Epithelial cell of prostate (primary cell): ENCODE data around the gene DNAJB6.
"Not testable (repeated sequence)": the region's sequence is repeated elsewhere in the genome, so short reads cannot be mapped to it uniquely, and the experiment has no call there.

ENCODE experiments used
- DNase-seq: peaks from one replicate; pipeline ENCODE4 v3.0.0-alpha.2; 2011; ENCODE audit warnings: low read depth, low spot score
- H3K27ac ChIP-seq: fragments of 450-650 bp; 2 replicates; pipeline ENCODE4 v1.5.1; 2017; ENCODE audit warnings: mild to moderate bottlenecking

The DNAJB6 gene

DNA sequence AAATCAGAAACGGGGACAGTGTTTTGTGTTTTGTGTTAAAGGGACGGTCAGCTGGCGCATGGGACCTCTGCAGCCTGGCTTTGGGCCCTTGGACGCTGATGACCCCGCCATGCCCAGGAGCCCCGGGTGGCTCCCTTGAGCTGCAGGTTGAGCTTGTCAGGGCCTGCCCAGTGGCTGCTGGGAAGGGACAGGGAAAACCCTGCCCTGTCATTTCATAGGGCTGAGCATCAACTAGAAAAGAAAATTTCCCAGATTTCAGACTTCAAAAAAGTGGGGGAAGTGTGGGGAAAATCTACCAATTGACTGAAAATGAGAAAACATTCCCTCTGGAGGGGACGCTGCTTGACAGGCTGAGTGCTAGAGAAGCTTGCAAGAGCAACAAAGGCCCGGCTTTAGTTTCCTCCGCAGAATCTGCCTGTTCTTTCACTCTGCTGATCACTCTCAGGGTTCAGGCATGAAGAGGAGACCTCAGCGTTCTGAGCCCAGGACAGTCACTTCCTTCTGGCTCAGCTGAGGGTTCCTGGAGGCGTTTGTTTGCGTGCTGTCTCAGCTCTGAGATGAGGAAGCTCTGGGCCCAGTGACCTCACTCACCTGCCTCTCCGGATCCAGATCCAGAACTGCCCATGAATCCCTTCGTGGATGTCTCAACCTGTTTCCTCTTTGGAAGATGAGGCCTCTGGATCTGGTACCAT is 18.6 kb upstream of the DNAJB6 start:
- peak; percentile 69 for DNase-seq
- H3K27ac ChIP-seq, result peak overlapping the region; percentile 97

DNA sequence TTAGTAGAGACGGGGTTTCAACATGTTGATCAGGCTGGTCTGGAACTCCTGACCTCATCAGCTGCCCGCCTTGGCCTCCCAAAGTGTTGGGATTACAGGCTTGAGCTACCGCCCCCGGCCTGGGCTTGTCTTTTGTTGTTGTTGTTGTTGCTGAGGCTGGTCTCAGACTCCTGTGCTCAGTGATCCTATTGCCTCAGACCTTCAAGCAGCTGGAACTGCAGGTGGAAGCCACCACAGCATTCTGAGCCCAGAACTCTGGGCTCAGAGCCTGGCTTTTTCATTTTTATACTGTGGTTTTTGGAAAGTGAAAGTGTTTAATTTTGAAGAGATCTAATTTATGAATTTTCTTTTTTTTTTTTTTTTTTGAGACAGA is 16.2 kb upstream of the DNAJB6 start:
- no peak overlapping the region for H3K27ac ChIP-seq
- DNase-seq, result no peak

DNA sequence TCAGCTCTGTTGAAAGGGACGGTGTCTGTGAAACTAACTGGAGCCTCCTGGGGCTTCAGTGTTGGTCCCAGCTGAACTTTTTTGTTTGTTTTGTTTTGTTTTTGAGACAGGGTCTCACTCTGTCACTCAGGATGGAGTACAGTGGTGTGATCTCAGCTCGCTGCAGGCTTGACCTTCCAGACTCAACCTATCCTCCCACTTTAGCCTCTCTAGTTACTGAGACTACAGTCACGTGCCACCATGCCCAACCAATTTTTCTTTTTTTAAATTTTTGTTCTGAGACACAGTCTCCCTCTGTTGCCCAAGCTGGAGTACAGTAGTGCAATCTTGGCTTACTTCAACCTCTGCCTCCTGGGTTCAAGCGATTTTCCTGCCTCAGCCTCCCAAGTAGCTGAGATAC is 13.4 kb upstream of the DNAJB6 start:
- no peak overlapping the region for H3K27ac ChIP-seq
- DNase-seq, result no peak

DNA sequence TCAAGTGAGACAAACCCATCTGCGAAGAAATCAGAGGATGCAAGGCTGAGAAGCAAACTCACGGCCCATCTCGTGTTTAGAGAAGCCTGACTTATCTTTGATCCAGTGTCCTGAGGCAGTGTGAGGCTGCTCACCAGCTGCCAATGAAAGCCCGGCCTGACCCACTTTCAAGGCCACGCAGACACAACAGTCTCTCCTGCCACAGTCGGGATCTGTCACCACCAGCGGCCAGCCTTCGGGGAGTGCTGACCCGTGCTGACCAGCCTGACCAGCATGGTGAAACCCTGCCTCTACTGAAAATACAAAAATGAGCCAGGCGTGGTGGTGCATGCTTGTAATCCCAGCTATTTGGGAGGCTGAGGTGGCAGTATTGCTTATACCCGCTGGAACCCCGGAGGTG is 7.4 kb upstream of the DNAJB6 start:
- H3K27ac ChIP-seq, result no peak overlapping the region
- no peak for DNase-seq

DNA sequence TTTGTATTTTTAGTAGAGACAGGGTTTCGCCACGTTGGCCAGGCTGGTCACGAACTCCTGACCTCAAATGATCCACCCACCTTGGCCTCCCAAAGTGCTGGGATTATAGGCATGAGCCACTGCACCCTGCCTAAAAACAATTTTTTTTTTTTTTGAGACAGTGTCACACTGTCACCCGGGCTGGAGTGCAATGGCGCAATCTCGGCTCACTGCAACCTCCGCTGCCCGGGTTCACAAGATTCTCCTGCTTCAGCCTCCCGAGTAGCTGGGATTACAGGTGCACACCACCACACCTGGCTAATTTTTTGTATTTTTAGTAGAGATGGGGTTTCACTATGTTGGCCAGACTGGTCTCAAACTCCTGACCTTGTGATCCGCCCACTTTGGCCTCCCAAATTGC is 6.2 kb upstream of the DNAJB6 start:
- DNase-seq, H3K27ac ChIP-seq: not testable (repeated sequence)

DNA sequence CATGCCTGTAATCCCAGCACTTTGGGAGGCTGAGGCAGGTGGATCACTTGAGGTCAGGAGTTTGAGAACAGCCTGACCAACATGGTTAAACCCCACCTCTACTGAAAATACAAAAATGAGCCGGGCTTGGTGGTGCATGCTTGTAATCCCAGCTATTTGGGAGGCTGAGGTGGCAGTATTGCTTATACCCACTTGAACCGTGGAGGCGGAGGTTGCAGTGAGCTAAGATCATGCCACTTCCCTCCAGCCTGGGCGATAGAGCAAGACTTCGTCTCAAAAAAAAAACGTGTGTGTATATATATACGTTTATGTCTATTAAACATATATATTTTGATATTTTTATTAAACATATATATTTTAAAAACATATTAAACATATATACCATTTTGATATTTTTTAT is 5.8 kb upstream of the DNAJB6 start:
- H3K27ac ChIP-seq, DNase-seq: not testable (repeated sequence)

DNA sequence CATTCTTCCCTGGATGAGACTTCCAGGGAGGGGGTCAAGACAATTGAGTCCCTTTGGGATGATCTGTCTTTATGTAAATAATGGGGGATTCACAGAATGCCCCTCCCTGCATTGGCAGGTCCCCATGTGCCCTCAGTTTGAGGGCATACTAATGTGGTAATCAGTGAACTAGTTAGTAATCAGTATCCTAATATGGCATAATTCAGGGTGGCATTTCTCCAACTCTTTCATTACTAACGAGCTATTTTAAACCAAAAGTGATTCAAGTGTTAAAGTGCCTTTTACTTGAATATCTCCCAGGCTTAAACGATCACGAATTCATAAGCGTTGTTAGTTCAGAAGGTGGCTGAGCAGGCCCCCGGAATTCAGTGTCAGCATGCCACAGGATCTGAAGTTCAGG is 1.6 kb upstream of the DNAJB6 start:
- H3K27ac ChIP-seq, result no peak overlapping the region
- no peak for DNase-seq

DNA sequence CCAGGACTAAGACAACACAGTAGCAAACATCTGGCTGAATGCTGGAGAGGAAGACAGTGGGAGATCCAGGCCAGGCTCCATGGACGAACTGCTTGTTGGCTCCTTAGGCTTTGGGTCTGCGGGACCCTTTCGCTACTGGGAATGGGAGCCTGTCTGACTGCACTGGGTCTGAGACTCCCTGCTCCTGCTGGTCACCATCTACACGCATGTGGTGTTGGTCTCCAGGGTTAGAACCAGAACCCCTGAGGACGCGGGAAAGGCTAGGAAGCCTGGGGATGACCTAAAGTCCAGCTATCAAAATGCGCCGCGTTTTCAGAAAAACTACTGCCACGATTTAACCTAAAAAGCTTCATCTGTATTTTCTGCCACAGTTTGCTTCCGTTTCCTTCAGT is 817 bp upstream of the DNAJB6 start:
- no peak for DNase-seq
- peak overlapping the region; percentile 92 for H3K27ac ChIP-seq

DNA sequence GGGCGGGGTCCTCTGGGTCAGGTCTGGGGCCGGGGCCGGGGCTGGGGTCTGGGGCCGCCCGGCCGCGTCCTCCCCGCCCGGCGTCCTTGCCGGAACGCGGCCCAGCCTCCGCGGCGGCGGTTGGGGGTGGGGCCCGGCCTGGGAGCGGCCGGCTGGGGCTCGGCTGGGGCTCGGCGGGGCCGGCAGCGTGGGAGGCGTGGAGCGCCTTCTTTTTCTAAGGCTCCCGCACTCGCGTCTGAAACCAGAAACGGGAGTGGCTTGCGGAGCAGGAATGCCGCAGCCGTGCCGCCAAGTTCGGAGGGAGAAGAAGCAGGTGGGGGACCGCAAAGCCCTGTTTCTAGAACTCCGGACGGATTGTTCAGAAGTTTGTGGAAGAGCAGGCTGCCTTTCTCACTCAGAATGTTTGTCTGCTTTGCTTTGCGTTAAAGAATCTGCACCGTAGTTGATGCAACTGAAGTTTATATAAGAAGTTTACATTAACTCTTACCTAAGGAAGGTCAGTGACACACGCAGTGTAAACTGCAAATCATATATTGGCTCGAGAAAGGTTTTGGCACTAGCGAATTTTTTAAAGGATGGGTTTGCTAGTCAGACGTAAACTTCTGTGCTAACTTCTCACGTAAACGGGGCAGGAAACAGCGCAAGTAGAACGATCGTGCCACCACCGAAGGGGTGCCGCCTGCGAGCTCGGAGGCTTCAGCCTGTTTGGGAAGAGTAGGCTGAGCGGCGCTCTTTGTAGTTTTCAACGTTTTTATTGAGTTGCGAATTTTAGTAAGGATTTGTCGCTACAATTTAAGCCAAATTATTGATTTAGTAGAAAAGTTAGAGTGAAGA is 729 bp downstream of the DNAJB6 start:
- DNase-seq, result no peak
- peak overlapping the region; percentile 92 for H3K27ac ChIP-seq

DNA sequence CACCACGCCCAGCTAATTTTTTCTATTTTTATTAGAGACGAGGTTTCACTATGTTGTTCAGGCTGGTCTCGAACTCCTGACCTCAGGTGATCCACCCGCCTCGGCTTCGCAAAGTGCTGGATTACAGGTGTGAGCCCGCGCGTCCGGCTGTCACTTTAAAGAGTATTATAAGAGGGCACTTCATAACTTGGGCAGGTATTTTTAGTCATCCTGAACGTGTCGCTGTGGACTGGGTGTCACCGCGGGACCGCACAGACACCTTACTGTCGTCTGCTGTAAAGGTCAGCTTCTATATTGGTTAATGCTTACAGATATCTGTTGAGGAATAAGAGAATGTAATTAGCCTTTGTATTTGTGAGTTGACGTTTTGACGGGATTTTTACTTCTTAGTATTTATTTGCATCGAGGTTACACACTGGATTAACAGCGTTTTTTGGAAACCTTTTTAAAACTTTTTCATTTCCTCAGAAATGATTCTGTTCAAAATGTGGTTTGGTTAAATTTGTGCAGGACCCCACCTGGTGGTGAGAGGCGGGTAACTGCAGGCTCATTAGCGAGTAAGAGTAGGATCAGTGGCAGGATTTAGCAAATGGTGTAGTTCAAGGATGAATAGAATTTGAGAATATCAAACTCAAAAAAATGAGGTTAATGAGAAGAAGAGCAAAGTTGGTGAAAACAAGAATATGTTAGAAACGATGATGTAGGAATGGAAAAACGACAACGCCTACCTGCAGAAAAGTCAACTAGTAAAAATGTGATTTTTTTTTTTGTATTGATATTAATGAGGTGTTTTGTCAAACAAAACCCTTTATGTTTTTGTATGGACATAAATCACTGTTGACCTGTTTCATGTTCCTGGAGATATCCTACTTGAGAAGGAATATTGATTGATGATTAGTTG is 3.2 kb downstream of the DNAJB6 start:
- no peak for DNase-seq
- H3K27ac ChIP-seq, result peak overlapping the region; percentile 92

DNA sequence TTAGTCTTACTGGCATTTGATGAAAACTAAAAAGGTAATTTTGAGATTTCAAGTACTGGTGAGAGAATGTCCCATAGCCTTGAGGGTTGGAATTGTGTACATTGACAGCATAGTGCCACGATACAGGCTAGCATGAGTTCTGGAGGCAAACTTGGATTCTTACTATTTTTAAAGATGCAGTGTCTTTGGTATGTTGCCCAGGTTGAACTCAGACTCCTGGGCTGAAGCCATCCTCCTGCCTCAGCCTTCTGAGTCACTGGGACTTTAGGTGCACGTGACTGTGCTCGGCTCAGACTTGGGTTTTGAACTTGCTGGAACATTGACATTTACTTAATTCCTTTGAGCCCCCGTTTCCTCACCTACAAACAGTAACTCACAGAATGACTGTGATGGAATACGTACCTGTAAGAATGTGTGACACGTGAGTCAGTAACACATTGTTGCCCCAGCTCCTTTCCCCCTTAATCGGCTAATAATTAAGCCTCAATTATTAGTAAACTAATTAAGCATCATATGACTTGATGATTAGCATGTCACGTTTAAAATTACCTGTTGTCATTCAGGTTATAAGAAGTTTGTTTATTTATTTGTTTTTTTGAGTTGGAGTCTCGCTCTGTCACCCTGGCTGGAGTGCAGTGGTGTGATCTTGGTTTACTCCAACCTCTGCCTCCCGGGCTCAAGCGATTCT is 10.6 kb downstream of the DNAJB6 start:
- peak overlapping the region; percentile 36 for H3K27ac ChIP-seq

DNA sequence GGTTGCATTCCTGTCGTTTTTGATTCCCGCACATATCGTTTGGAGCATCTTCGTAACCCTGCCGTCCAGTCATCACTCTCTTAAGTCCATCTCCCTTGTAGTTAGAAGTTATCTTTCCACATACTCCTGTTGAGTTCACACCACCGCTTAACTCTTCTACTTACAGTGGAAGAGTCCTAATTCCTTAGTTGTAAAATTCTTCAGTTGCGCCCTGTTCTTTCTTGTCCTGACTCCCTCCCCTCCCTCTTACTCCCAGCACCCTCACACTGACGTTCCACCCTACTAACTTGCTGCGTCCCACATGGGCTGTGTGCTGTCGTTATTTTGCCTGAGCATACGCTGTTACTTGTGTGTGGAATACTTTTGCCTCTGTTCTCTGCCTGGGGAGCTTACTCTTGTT is 11.7 kb downstream of the DNAJB6 start:
- no peak overlapping the region for H3K27ac ChIP-seq
- no peak for DNase-seq

More for the DNA sequence above, 10.6 kb downstream of the DNAJB6 start:
- DNase-seq, result no peak

DNA sequence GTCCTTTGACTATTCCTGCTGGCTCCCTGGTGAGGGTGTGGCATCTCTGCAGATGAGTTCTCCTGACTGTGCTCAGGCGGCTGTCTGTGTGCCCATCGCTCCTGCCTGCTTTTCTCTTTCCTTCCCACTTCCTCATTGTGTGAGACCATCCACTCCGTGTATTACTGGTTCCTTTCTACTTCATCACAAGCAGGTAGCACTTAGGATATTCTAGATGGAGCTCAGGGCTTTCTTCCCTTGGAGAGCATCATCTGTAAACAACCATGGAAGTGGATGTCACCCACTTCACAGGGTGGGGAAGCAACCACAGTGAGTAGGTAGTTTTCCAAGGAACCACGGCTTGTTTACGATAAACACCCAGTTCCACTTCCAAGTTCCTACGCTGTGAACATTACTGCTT is 15.7 kb downstream of the DNAJB6 start:
- no peak for DNase-seq
- no peak overlapping the region for H3K27ac ChIP-seq

DNA sequence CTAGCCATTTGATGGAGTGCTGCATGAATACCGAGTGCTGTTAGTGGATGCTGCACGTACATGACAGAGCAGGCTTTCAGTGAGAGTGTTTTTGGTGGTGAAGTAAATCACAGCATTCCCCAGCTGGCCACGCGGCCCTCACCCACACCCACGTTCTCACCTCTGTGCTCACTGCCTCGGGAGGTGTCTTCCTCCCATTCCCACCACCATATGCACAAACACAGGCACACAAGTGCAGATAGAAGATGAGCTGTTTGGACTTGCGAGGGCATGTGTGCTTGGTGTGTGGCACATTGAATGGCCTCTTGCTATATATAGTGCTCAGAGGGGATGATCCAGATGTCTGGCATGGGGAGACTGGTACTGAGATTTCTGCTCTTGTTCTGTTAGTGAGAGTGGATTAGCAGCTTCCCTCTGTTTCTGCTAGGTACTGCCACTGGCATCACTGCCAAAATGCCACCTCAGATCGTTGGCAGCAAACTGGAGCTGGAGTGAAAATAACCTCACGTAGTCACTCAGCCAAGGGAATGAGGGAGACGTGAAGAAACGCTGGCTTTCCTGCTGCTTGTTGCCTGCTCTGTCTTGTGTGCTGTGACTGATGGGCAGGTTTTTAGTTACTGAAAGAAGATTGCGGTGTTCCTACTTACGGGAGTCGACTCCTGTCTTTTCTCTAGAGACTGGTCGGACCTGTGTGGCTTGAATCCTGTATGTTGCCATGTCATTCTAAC is 19.1 kb downstream of the DNAJB6 start:
- peak overlapping the region; percentile 59 for H3K27ac ChIP-seq
- peak; percentile 64 for DNase-seq

DNA sequence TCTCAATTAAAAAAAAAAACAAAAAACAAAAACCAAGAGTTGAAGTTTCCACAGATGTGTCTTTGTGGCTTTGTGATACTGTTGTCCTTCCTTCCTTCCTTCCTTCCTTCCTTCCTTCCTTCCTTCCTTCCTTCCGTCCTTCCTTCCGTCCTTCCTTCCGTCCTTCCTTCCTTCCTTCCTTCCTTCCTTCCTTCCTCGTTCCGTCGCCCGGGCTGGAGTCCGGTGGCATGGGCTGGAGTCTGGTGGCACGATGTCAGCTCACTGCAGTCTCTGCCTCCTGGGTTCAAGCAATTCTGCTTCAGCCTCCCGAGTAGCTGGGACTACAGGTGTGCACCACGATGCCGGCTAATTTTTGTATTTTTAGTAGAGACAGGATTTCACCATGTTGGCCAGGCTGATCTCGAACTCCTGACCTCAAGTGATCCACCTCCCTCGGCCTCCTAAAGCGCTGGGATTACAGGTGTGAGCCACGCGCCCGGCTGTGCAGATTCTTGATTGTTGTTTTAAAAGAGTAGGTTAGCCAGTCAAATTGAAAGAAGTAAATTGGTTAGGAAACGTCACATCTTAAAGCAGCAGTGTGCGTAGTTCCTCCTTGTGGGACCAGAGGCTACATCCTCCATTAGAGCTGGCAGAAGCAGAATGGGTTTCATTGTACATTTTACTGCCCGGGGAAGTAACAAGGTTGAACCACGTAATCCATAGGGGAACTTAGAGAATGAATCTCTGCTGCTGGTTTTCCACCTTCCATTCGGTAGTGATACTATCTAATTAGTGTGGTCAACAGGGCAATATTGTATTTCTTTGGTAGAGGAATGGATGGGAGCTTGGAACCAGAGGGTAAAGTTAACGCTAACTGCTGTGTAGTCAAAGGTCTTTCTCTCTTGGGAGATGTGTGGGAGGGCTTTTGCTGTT is 20.6 kb downstream of the DNAJB6 start:
- no peak for DNase-seq
- peak overlapping the region; percentile 36 for H3K27ac ChIP-seq

DNA sequence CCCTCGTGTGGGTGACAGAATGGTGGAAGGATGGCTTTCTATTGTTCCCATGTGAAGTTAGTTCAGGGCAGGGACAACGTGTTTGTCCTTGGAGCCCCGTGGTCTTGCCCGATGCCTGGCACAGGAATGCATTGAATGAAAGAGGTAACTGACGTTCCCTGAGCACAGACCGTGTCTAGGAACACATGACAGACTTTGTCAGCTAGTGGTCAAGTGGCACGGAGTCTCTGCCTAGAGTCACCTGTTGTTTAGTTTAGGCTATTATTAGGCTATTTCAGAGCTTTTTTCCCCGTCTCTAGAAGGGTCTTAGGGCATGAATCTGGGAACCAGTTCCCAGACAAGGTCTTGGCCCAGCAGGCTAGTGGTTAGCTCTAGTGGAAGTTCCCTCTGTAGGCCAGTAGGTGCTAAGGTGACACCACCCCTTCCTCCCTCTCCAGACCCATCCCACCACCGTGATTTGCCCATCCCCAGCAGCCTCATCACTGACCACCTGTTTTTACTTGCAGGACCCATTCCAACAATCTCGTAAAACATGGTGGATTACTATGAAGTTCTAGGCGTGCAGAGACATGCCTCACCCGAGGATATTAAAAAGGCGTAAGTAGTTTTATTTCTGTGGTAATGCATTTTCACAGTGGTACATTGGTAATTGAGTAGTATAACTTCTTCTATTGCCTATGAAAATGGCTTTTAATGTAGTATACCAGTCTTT is 21.4 kb downstream of the DNAJB6 start:
- peak overlapping the region; percentile 36 for H3K27ac ChIP-seq
- no peak for DNase-seq

DNA sequence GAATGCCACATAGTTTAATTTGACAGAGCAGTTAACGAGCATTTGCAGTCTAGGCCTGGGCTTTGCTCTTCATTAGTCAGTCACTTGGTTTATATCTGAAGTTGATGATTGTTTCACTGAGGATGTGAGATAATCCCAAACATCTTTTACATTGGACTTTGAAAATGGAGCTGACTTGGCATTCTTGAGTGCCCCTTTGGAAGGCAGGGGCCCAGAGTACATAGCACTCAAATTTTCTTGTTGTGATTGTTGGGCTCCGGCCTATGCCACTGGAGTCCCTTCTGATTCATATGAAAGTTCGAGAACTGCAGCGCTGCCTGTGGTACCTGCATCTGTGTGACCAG is 21.9 kb downstream of the DNAJB6 start:
- peak overlapping the region; percentile 36 for H3K27ac ChIP-seq
- DNase-seq, result no peak

DNA sequence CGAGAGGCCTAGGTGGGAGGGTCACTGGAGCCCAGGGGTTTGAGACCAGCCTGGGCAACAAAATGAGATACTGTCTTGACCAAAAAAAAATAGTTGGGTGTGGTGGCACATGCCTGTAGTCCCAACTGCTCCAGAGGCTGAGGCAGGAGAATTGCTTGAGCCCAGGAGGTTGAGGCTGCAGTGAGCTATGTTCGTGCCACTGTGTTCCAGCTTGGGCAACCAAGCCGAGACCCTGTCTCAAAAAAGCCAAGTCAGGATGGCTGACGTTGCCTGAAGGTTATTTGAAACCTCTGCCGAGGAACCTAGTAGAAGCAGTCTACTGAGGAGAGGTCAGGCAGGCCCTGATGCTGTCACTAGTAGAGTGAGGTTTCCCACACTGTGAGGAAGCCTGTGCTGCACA is 22.8 kb downstream of the DNAJB6 start:
- DNase-seq, result no peak
- H3K27ac ChIP-seq, result no peak overlapping the region
